Neural cell (in vitro differentiated cells): ENCODE measurements around the gene STXBP4.

Experiments
- EP300 ChIP-seq: fragments of 450-650 bp; conservative IDR thresholded peaks from 2 replicates; pipeline ENCODE4 v1.6.1; 2014; ENCODE audit warnings: antibody characterized with exemption, mild to moderate bottlenecking, moderate library complexity; ENCODE audit not compliant: poor library complexity, severe bottlenecking
- EZH2 ChIP-seq: fragments of 200-600, 300-800 bp; shearing (Covaris generic), sonication (generic); IDR thresholded peaks from 2 replicates; pipeline ENCODE4 v1.6.1; 2014; ENCODE audit warnings: antibody characterized with exemption, low read length, borderline replicate concordance, mild to moderate bottlenecking; ENCODE audit not compliant: insufficient read depth, poor library complexity, severe bottlenecking
- RAD21 ChIP-seq: fragments of 450-650 bp; conservative IDR thresholded peaks from 2 replicates; pipeline ENCODE4 v1.6.1; 2014; ENCODE audit warnings: antibody characterized with exemption, mild to moderate bottlenecking, moderate library complexity
- TF ChIP-seq, protein P1 (sequence below): fragments of 450-650 bp; IDR thresholded peaks from 2 replicates; pipeline ENCODE4 v1.5.1; 2014; ENCODE audit warnings: antibody characterized with exemption, mild to moderate bottlenecking, moderate library complexity; ENCODE audit not compliant: poor library complexity, severe bottlenecking
- TF ChIP-seq, protein P2 (sequence below): IDR thresholded peaks from 2 replicates; pipeline ENCODE4 v1.6.1; 2012; ENCODE audit warnings: borderline replicate concordance

DNA sequence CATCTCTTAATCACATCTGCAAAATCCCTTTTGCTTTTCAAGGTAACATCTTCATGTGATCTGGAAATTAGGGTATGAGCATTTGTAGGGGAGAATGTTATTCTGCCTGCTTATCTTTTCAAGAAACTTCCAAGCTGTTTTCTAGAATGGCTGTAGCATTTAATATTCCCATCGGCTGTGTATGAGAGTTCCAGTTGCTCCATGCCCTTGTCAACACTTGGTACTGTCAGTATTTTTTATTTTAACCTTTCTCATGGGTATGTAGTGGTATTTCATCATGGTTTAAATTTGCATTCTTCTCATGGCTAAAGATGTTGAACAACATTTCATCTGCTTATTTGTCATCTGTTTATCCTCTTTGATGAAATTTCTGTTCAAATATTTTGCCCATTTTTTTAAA, 205.6 kb downstream of the STXBP4 start:
- TF ChIP-seq, protein P1, sequence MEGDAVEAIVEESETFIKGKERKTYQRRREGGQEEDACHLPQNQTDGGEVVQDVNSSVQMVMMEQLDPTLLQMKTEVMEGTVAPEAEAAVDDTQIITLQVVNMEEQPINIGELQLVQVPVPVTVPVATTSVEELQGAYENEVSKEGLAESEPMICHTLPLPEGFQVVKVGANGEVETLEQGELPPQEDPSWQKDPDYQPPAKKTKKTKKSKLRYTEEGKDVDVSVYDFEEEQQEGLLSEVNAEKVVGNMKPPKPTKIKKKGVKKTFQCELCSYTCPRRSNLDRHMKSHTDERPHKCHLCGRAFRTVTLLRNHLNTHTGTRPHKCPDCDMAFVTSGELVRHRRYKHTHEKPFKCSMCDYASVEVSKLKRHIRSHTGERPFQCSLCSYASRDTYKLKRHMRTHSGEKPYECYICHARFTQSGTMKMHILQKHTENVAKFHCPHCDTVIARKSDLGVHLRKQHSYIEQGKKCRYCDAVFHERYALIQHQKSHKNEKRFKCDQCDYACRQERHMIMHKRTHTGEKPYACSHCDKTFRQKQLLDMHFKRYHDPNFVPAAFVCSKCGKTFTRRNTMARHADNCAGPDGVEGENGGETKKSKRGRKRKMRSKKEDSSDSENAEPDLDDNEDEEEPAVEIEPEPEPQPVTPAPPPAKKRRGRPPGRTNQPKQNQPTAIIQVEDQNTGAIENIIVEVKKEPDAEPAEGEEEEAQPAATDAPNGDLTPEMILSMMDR = no peak
- TF ChIP-seq EP300 = no peak
- TF ChIP-seq RAD21 = no peak
- no peak for TF ChIP-seq EZH2
- TF ChIP-seq, protein P2, sequence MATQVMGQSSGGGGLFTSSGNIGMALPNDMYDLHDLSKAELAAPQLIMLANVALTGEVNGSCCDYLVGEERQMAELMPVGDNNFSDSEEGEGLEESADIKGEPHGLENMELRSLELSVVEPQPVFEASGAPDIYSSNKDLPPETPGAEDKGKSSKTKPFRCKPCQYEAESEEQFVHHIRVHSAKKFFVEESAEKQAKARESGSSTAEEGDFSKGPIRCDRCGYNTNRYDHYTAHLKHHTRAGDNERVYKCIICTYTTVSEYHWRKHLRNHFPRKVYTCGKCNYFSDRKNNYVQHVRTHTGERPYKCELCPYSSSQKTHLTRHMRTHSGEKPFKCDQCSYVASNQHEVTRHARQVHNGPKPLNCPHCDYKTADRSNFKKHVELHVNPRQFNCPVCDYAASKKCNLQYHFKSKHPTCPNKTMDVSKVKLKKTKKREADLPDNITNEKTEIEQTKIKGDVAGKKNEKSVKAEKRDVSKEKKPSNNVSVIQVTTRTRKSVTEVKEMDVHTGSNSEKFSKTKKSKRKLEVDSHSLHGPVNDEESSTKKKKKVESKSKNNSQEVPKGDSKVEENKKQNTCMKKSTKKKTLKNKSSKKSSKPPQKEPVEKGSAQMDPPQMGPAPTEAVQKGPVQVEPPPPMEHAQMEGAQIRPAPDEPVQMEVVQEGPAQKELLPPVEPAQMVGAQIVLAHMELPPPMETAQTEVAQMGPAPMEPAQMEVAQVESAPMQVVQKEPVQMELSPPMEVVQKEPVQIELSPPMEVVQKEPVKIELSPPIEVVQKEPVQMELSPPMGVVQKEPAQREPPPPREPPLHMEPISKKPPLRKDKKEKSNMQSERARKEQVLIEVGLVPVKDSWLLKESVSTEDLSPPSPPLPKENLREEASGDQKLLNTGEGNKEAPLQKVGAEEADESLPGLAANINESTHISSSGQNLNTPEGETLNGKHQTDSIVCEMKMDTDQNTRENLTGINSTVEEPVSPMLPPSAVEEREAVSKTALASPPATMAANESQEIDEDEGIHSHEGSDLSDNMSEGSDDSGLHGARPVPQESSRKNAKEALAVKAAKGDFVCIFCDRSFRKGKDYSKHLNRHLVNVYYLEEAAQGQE = no peak
